ENCODE measurements around the gene CMTM8.

DNA sequence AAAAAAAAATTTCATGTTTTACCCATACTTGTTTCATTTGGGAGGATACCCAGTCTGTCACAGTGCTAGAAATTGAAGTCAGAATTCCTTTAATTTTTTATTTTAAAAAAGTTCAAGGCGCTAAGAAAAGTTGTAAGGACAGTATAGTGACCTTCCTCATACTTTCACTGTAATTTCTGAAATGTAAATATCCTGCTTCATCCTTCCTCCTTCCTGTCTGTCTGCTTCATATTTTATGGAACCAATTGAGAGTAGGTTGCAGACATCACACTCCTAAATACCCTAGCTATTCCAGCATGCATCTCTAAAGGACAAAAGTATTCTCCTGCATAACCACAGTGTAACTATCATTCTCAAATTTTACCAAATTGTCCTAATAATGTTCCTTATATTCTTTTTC is 35.8 kb downstream of the CMTM8 start:
- no peak for TF ChIP-seq EZH2phosphoT487 (IDR thresholded peaks at IDR 0.05; ENCODE audit: low read depth)
- TF ChIP-seq, protein P1, sequence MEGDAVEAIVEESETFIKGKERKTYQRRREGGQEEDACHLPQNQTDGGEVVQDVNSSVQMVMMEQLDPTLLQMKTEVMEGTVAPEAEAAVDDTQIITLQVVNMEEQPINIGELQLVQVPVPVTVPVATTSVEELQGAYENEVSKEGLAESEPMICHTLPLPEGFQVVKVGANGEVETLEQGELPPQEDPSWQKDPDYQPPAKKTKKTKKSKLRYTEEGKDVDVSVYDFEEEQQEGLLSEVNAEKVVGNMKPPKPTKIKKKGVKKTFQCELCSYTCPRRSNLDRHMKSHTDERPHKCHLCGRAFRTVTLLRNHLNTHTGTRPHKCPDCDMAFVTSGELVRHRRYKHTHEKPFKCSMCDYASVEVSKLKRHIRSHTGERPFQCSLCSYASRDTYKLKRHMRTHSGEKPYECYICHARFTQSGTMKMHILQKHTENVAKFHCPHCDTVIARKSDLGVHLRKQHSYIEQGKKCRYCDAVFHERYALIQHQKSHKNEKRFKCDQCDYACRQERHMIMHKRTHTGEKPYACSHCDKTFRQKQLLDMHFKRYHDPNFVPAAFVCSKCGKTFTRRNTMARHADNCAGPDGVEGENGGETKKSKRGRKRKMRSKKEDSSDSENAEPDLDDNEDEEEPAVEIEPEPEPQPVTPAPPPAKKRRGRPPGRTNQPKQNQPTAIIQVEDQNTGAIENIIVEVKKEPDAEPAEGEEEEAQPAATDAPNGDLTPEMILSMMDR (IDR thresholded peaks at IDR 0.05; ENCODE audit: low read depth, low read length) = no peak

Measured in OCI-LY3 (cell line).